ENCODE data around the gene ATAD3B. TPM values are rescaled to one million over a fixed set of nuclear protein-coding genes. Genes with fewer than 3 reads are reported as not detected.
A peak's percentile ranks its signal among the peaks of the same experiment; 100 is the strongest.
"Not testable (repeated sequence)": the region's sequence is repeated elsewhere in the genome, so short reads cannot be mapped to it uniquely, and the experiment has no call there.

Gene ATAD3B
- total RNA-seq, 1 donor from 2014 or later = 8.3 TPM

DNA sequence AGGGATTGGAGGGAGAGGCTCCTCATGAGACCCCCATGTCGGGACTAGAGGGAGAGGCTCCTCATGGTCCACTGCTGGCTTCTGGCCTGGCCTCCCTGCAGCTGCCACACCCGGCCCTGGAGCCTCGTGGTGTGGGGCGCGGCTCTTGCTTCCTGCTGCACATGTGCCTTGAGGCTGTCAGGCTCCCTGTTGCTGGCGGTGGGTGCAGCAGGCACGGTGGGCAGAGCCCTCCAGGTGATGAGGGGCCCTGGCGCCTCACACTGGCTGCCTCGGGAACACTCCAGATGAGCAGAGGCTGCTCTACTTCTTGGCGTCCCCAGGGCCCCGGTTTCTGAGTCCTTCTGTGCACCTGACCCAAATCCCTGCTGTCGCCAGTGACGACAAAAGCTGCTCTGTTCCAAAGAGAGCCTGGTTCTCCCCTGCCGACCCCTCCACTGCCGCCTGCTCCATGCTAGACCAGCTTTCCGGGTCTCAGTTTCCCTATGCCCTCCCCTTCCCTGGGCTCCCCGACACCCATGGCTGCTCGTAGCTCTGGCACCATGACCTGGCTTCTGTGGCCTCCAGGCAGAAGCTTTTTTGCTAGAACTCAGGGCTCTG lies 9.7 kb upstream of the ATAD3B start:
- no peaks in the 10 kb centered on the region for H3K9me3 ChIP-seq (replicated peaks)
- no peaks in the 10 kb centered on the region for H3K36me3 ChIP-seq
- peaks cover 14% of the 10 kb centered on the region for H3K27me3 ChIP-seq (ENCODE audit: low read depth)
- intact Hi-C loops (cut with micrococcal nuclease) = no loop called here
- peak overlapping the region; percentile 14 for H3K4me3 ChIP-seq
- H3K27ac ChIP-seq (replicated peaks) = peak overlapping the region; percentile 57
- no peak for DNase-seq
- no peak for TF ChIP-seq CTCF (IDR thresholded peaks at IDR 0.05; ENCODE audit: borderline replicate concordance)
- H3K4me1 ChIP-seq = peaks cover 22% of the 10 kb centered on the region

- Histone ChIP-seq H3K9me3 (replicated peaks) (no peaks in the 10 kb centered on the region), H3K4me1 (peaks cover 22% of the 10 kb centered on the region), H3K4me3 (peak overlapping the region; percentile 14), H3K27ac (replicated peaks) (peak overlapping the region; percentile 57), H3K27me3 (ENCODE audit: low read depth) (peaks cover 14% of the 10 kb centered on the region), H3K36me3 (no peaks in the 10 kb centered on the region)
- intact Hi-C loops (cut with micrococcal nuclease) = no loop called here
- no peak for TF ChIP-seq CTCF (IDR thresholded peaks at IDR 0.05; ENCODE audit: borderline replicate concordance)
- peak; percentile 32 for DNase-seq
These were observed 9.1 kb upstream of the ATAD3B start for GRCh38 chr1:1462318-1462966.

DNA sequence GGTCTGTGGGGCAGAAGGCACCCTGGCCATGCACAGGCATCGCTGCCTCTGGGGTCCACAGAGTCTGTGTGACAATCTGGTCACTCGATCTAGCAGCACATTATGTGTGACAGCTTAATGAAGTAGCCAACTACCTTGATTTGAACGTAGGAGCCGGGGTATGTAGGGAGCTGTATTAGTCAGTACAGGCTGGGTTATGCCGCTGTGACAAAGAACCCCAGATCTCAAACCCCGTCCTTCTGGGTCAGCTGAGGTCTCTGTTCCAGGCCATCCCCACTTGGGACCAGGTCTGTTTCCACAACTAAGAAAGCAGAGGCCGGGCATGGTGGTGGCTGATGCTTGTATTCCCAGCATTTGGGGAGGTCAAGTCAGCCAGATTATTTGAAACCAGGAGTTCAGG lies 8.3 kb upstream of the ATAD3B start:
- no peak overlapping the region for H3K4me3 ChIP-seq
- H3K4me1 ChIP-seq = peaks cover 22% of the 10 kb centered on the region
- H3K36me3 ChIP-seq = no peaks in the 10 kb centered on the region
- intact Hi-C loops (cut with micrococcal nuclease) = no loop called here
- TF ChIP-seq CTCF (IDR thresholded peaks at IDR 0.05; ENCODE audit: borderline replicate concordance) = no peak
- DNase-seq = no peak
- no peaks in the 10 kb centered on the region for H3K9me3 ChIP-seq (replicated peaks)
- peaks cover 14% of the 10 kb centered on the region for H3K27me3 ChIP-seq (ENCODE audit: low read depth)
- H3K27ac ChIP-seq (replicated peaks) = no peak overlapping the region

DNA sequence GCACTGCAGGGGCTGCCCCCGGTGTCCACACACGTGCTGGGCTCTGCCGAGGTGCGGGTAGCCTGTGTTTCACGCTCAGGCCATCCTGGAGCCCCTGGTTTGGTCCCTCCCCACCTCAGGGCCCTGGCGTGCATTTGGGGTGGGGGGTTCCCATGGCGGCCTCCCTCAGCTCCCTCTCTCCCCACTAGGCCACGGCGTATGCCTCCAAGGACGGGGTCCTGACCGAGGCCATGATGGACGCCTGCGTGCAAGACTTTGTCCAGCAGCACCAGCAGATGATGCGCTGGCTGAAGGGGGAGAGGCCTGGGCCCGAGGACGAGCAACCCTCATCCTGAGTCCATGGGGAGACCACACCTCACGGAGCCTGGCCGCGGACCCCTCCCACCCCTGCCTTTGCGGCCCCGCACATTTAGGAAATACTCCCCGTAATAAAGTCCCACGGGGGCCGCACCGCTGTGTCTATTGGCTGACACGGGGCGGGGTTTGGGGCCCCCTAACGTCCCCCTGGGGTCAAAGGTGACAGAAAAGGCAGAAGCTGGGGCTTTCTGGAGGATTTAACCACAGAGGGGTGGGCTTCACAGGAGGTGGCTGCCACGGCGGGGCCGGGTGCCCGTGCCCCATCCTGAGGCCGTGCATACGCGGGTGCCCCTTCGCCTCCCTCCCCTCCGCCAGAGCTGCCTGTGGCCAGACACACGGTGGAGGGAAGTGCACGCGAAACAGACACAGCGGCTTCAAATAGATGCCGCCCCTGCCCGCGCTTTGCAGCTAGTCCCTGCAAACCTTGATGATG lies 3.2 kb upstream of the ATAD3B start:
- H3K36me3 ChIP-seq; intact Hi-C loops (cut with micrococcal nuclease); DNase-seq; H3K4me3 ChIP-seq; H3K27me3 ChIP-seq (ENCODE audit: low read depth); H3K27ac ChIP-seq (replicated peaks); H3K9me3 ChIP-seq (replicated peaks): not testable (repeated sequence)
- peaks cover 23% of the 10 kb centered on the region for H3K4me1 ChIP-seq

GRCh38 chr1:1470626-1471388 lies 758 bp upstream of the ATAD3B start:
- no peak for TF ChIP-seq CTCF (IDR thresholded peaks at IDR 0.05; ENCODE audit: borderline replicate concordance)
- Histone ChIP-seq H3K36me3 (no peaks in the 10 kb centered on the region), H3K4me1 (peaks cover 33% of the 10 kb centered on the region), H3K9me3 (replicated peaks) (no peaks in the 10 kb centered on the region), H3K27me3 (ENCODE audit: low read depth) (no peaks in the 10 kb centered on the region), H3K4me3 (peak overlapping the region; percentile 75), H3K27ac (replicated peaks) (peak overlapping the region; percentile 89)
- intact Hi-C loops (cut with micrococcal nuclease) = no loop called here
- no peak for DNase-seq

DNA sequence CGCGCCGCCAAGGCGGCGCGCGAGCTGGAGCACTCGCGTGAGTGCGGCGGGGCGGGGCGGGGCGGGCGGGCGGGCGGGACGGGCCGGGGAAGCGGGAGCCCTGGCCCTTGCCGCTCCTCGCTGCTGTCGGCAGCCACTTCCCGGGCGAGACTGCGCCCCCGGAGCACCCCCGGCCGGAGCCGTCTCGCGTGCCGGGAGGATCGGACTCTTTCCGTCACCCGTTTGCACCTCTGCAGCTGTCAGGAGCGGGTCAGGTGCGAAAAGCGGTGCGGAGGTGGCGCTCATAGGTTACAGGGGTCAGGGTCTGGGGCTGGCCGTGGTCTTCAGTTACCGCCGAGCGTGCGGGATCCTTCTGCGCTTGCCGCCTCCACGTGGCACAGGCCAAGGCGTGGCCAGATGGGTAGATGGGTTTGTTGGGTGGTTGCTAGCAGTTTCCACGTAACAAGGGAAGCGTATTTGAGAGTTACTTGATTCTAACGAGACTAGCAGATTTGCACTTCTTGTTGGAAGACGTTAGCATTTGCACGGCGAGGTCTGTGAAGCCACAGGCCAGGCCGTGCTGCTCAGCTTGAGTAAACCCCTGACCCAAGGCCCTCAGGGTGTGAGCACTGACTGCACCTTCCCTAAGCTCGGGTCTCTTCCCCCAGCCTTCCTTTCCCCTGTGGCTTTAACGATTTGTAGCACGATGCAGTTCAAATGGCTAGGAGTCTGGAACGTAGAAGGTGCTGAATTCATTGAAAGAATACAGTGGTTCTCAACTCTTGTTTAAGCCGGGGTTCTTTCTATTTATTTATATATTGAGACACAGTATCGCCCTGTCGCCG lies 700 bp downstream of the ATAD3B start:
- H3K27me3 ChIP-seq (ENCODE audit: low read depth); H3K9me3 ChIP-seq (replicated peaks); H3K36me3 ChIP-seq; DNase-seq; intact Hi-C loops (cut with micrococcal nuclease): not testable (repeated sequence)
- H3K4me3 ChIP-seq = peak overlapping the region; percentile 75
- peaks cover 33% of the 10 kb centered on the region for H3K4me1 ChIP-seq
- H3K27ac ChIP-seq (replicated peaks) = peak overlapping the region; percentile 89

GRCh38 chr1:1476011-1476410 lies 4.4 kb downstream of the ATAD3B start:
- intact Hi-C loops (cut with micrococcal nuclease); DNase-seq: not testable (repeated sequence)

More at GRCh38 chr1:1476011-1476410, 4.4 kb downstream of the ATAD3B start:
- not testable (repeated sequence) for H3K9me3 ChIP-seq (replicated peaks); H3K27me3 ChIP-seq (ENCODE audit: low read depth); H3K27ac ChIP-seq (replicated peaks); H3K4me3 ChIP-seq
- Histone ChIP-seq H3K36me3 (peaks cover 36% of the 10 kb centered on the region), H3K4me1 (peaks cover 27% of the 10 kb centered on the region)
